ENCODE data around the gene MAGI2.

Gene MAGI2

DNA sequence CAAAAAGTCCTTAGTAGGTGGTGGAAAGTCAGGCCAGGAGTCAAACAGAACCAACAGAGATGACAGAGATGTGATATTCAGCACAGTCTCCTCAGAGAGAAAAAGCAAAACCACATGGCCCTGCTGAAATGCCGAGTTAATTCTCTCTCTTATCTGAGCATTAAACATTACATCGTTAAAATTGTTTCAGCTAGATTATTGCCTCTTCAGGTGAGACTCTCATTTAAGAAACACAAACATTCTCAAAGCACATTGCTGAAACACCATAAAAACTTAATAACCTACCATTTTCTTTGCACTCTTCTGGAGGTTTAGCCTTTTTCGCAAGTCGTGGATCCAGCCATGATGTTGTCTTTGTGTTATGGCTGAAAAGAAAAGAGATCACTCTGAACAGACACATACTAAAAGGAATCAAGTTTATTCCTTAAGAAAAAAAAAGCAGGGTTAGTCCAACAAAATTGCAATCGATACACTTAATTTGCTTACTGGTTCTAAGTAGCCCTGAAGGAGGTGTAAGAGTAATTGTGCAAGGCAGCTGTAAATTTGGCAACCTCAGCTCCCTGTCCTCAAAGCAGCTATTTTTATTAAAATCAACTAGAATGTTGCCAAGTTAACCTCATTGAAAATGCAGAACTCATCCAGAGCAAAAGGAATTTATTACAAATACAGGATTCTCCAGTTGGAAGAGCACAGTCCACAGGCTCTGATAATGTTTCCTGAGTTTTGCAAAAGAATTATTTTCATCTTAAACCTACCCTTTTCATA, 963.8 kb downstream of the MAGI2 start:
- DNase-seq (ENCODE audit: low spot score), result no peak
- Histone ChIP-seq H3K4me3 (ENCODE audit: severe bottlenecking) (no peak overlapping the region), H3K27me3 (ENCODE audit: insufficient read depth, poor library complexity, severe bottlenecking) (peaks cover 5% of the 10 kb centered on the region), H3K27ac (ENCODE audit: poor library complexity, severe bottlenecking) (no peak overlapping the region), H3K36me3 (ENCODE audit: low read depth) (no peaks in the 10 kb centered on the region), H3K4me1 (ENCODE audit: insufficient read depth, poor library complexity, severe bottlenecking) (no peaks in the 10 kb centered on the region), H3K9me3 (ENCODE audit: severe bottlenecking) (no peaks in the 10 kb centered on the region)
- TF ChIP-seq, protein P1, sequence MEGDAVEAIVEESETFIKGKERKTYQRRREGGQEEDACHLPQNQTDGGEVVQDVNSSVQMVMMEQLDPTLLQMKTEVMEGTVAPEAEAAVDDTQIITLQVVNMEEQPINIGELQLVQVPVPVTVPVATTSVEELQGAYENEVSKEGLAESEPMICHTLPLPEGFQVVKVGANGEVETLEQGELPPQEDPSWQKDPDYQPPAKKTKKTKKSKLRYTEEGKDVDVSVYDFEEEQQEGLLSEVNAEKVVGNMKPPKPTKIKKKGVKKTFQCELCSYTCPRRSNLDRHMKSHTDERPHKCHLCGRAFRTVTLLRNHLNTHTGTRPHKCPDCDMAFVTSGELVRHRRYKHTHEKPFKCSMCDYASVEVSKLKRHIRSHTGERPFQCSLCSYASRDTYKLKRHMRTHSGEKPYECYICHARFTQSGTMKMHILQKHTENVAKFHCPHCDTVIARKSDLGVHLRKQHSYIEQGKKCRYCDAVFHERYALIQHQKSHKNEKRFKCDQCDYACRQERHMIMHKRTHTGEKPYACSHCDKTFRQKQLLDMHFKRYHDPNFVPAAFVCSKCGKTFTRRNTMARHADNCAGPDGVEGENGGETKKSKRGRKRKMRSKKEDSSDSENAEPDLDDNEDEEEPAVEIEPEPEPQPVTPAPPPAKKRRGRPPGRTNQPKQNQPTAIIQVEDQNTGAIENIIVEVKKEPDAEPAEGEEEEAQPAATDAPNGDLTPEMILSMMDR (IDR thresholded peaks at IDR 0.05; ENCODE audit: poor library complexity, severe bottlenecking), result no peak
- ATAC-seq (ENCODE audit: low read depth), result no peak

DNA sequence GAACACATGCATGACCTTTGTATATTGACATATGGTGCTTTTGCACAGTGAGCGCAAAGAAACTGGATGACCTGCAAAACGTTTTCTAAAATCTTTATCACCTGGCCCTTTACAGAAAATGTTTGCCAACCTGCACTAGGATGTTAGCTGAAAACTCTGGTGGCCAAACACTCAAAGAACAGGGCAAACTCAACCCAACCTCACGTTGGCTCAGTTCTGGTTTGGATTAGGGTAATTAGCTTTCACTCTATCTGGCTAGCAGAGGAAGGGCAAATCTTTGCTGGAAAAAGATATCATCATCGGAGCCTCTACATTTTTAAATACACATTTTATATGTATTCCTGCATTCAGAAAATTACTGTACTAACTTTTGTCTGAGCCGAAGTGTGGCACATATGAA, 966.0 kb downstream of the MAGI2 start:
- peaks cover 8% of the 10 kb centered on the region for H3K27me3 ChIP-seq (ENCODE audit: insufficient read depth, poor library complexity, severe bottlenecking)
- no peaks in the 10 kb centered on the region for H3K4me1 ChIP-seq (ENCODE audit: insufficient read depth, poor library complexity, severe bottlenecking)
- no peak overlapping the region for H3K27ac ChIP-seq (ENCODE audit: poor library complexity, severe bottlenecking)
- H3K4me3 ChIP-seq (ENCODE audit: severe bottlenecking), result no peak overlapping the region
- ATAC-seq (ENCODE audit: low read depth), result no peak
- H3K9me3 ChIP-seq (ENCODE audit: severe bottlenecking), result no peaks in the 10 kb centered on the region
- TF ChIP-seq, protein P1 (IDR thresholded peaks at IDR 0.05; ENCODE audit: poor library complexity, severe bottlenecking), result no peak
- H3K36me3 ChIP-seq (ENCODE audit: low read depth), result no peaks in the 10 kb centered on the region
- DNase-seq (ENCODE audit: low spot score), result no peak

DNA sequence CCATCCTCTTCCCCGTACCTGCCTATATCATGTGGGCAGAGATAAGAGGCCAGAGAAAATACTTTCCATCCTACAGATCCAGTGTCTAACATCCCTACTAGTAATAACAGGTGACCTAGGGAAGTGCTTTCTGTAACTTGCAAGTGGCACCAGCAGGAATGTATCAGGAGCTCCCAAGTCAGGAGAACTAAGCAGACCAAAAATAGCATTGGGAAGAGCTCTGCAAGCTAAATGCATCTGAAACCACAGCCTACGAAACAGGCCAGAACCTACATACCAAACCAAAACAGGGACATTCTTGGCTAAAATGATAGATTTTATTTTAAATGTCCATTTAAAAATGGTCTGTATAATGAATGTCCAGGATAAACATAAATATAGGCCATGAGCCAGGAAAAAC, 974.1 kb downstream of the MAGI2 start:
- Histone ChIP-seq H3K4me1 (ENCODE audit: insufficient read depth, poor library complexity, severe bottlenecking) (no peaks in the 10 kb centered on the region), H3K9me3 (ENCODE audit: severe bottlenecking) (no peaks in the 10 kb centered on the region), H3K36me3 (ENCODE audit: low read depth) (no peaks in the 10 kb centered on the region), H3K27me3 (ENCODE audit: insufficient read depth, poor library complexity, severe bottlenecking) (peaks cover 4% of the 10 kb centered on the region), H3K4me3 (ENCODE audit: severe bottlenecking) (no peak overlapping the region), H3K27ac (ENCODE audit: poor library complexity, severe bottlenecking) (no peak overlapping the region)
- TF ChIP-seq, protein P1 (IDR thresholded peaks at IDR 0.05; ENCODE audit: poor library complexity, severe bottlenecking), result no peak
- DNase-seq (ENCODE audit: low spot score) (no peak), ATAC-seq (ENCODE audit: low read depth) (no peak)

DNA sequence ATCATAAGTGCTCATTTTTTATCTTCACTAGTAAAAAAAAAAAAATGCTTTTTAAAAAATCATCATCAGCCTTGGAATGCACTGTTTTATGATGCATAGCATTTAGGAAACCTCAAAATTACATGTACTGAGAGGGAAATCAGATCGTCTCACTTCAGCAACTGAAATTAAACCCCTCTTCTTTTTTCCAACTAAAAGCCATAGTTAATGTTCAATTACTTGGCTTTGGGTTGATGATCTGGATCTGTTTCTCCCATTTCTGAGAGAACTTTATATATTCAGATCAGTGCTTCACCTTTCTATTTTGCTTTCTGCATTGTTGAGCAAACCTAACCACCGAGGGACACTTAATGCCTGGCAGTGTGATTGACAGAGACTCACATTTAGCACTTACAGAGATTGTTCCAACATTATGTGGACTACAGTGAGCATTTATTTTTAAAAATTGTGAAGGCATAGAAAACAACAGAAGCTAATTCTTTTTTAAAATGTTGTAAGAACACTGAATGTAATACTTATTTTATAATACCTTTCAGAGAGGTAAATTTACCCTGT, 976.5 kb downstream of the MAGI2 start:
- TF ChIP-seq, protein P1 (IDR thresholded peaks at IDR 0.05; ENCODE audit: poor library complexity, severe bottlenecking), result no peak
- no peak for DNase-seq (ENCODE audit: low spot score)

More for the DNA sequence above, 976.5 kb downstream of the MAGI2 start:
- Histone ChIP-seq H3K36me3 (ENCODE audit: low read depth) (no peaks in the 10 kb centered on the region), H3K27ac (ENCODE audit: poor library complexity, severe bottlenecking) (no peak overlapping the region), H3K4me3 (ENCODE audit: severe bottlenecking) (no peak overlapping the region), H3K9me3 (ENCODE audit: severe bottlenecking) (no peaks in the 10 kb centered on the region), H3K27me3 (ENCODE audit: insufficient read depth, poor library complexity, severe bottlenecking) (peaks cover 3% of the 10 kb centered on the region), H3K4me1 (ENCODE audit: insufficient read depth, poor library complexity, severe bottlenecking) (no peaks in the 10 kb centered on the region)
- no peak for ATAC-seq (ENCODE audit: low read depth)
